ENCODE measurements around the gene SNCAIP. TPM values are rescaled to one million over a fixed set of nuclear protein-coding genes. Genes with fewer than 3 reads are reported as not detected.

The SNCAIP gene
- total RNA-seq, 1 experiment from 2014 or later = 0.21 TPM

- Mint-ChIP-seq H3K4me1 (ENCODE audit: insufficient read depth, unreplicated experiment) (peaks cover 3% of the 10 kb centered on the region), H3K27ac (ENCODE audit: low read depth, unreplicated experiment) (no peak overlapping the region), H3K36me3 (ENCODE audit: insufficient read depth, unreplicated experiment) (no peaks in the 10 kb centered on the region), H3K9me3 (ENCODE audit: unreplicated experiment) (no peaks in the 10 kb centered on the region), H3K27me3 (ENCODE audit: insufficient read depth, unreplicated experiment) (no peaks in the 10 kb centered on the region), H3K4me3 (ENCODE audit: unreplicated experiment) (no peak overlapping the region)
- no peak for DNase-seq (ENCODE audit: unreplicated experiment)
- TF ChIP-seq CTCF (IDR thresholded peaks at IDR 0.05; ENCODE audit: unreplicated experiment) = no peak
- BruUV-seq (replicated peaks) = no TSS peak
- intact Hi-C loops (cut with micrococcal nuclease) = no loop called here
- POLR2A ChIA-PET = interaction anchor here (0.6 to 2.8 kb wide), 3 partner anchors 10 to 227 kb away, joined by 3 to 12 read pairs (median 3); no protein-coding TSS in a partner anchor
- CTCF ChIA-PET = interaction anchor here (0.6 to 1.7 kb wide), 7 partner anchors 8 to 525 kb away, joined by 3 to 10 read pairs (median 3); no protein-coding TSS in a partner anchor
These were observed 151.2 kb downstream of the SNCAIP start for GRCh38 chr5:122463221-122463620.

- intact Hi-C loops (cut with micrococcal nuclease) = no loop called here
- Mint-ChIP-seq H3K27me3 (ENCODE audit: insufficient read depth, unreplicated experiment) (no peaks in the 10 kb centered on the region), H3K4me1 (ENCODE audit: insufficient read depth, unreplicated experiment) (no peaks in the 10 kb centered on the region), H3K9me3 (ENCODE audit: unreplicated experiment) (no peaks in the 10 kb centered on the region), H3K36me3 (ENCODE audit: insufficient read depth, unreplicated experiment) (no peaks in the 10 kb centered on the region), H3K27ac (ENCODE audit: low read depth, unreplicated experiment) (no peak overlapping the region), H3K4me3 (ENCODE audit: unreplicated experiment) (no peak overlapping the region)
- TF ChIP-seq CTCF (IDR thresholded peaks at IDR 0.05; ENCODE audit: unreplicated experiment) = no peak
- CTCF ChIA-PET = no interaction called here
- no TSS peak for BruUV-seq (replicated peaks)
- POLR2A ChIA-PET = no interaction called here
- DNase-seq (ENCODE audit: unreplicated experiment) = no peak
These were observed 152.2 kb downstream of the SNCAIP start for GRCh38 chr5:122464191-122464590.

GRCh38 chr5:122465031-122465577 is 153.1 kb downstream of the SNCAIP start:
- Mint-ChIP-seq H3K27ac (ENCODE audit: low read depth, unreplicated experiment) (no peak overlapping the region), H3K27me3 (ENCODE audit: insufficient read depth, unreplicated experiment) (no peaks in the 10 kb centered on the region), H3K9me3 (ENCODE audit: unreplicated experiment) (no peaks in the 10 kb centered on the region), H3K36me3 (ENCODE audit: insufficient read depth, unreplicated experiment) (no peaks in the 10 kb centered on the region), H3K4me1 (ENCODE audit: insufficient read depth, unreplicated experiment) (no peaks in the 10 kb centered on the region), H3K4me3 (ENCODE audit: unreplicated experiment) (no peak overlapping the region)
- intact Hi-C loops (cut with micrococcal nuclease) = no loop called here
- TF ChIP-seq CTCF (IDR thresholded peaks at IDR 0.05; ENCODE audit: unreplicated experiment) = no peak
- BruUV-seq (replicated peaks) = no TSS peak
- ChIA-PET POLR2A (no interaction called here), CTCF (interaction anchor here (0.7 kb wide), 1 partner anchor 230 kb away, joined by 3 read pairs; no protein-coding TSS in a partner anchor)
- no peak for DNase-seq (ENCODE audit: unreplicated experiment)

- H3K27ac Mint-ChIP-seq (ENCODE audit: low read depth, unreplicated experiment) = no peak overlapping the region
- no peak for DNase-seq (ENCODE audit: unreplicated experiment)
- no peaks in the 10 kb centered on the region for H3K4me1 Mint-ChIP-seq (ENCODE audit: insufficient read depth, unreplicated experiment)
- H3K4me3 Mint-ChIP-seq (ENCODE audit: unreplicated experiment) = no peak overlapping the region
- no peaks in the 10 kb centered on the region for H3K27me3 Mint-ChIP-seq (ENCODE audit: insufficient read depth, unreplicated experiment)
- TF ChIP-seq CTCF (IDR thresholded peaks at IDR 0.05; ENCODE audit: unreplicated experiment) = no peak
- ChIA-PET POLR2A (no interaction called here), CTCF (interaction anchor here (0.6 to 2.3 kb wide), 2 partner anchors 8 to 382 kb away, joined by 4 to 7 read pairs; no protein-coding TSS in a partner anchor)
- H3K36me3 Mint-ChIP-seq (ENCODE audit: insufficient read depth, unreplicated experiment) = no peaks in the 10 kb centered on the region
- intact Hi-C loops (cut with micrococcal nuclease) = no loop called here
- H3K9me3 Mint-ChIP-seq (ENCODE audit: unreplicated experiment) = no peaks in the 10 kb centered on the region
- BruUV-seq (replicated peaks) = no TSS peak
These were observed 154.0 kb downstream of the SNCAIP start for GRCh38 chr5:122465994-122466393.
